Measurements from ENCODE around the gene LHX3.

DNA sequence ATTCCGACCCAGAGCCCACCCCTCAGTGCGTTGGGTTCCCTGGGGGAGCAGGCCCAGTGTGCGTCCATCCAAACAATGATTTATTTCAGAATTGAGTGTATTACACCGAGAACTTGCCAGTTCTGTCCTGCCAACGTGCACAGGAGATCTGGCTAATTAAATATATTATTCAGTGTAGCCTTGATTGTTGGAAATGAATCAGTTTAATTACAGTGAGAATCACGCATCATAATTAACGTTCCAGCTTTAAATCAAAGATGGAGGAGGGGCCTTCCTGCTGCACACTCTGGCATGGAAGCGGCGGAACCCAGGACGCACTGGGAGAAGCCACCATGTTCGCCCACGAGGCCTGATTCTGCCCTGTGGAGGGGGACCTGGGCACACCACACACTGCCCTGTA lies 55.6 kb downstream of the LHX3 start:
- TF ChIP-seq POLR2A (IDR thresholded peaks at IDR 0.05): no peak
- TF ChIP-seq, protein P1, sequence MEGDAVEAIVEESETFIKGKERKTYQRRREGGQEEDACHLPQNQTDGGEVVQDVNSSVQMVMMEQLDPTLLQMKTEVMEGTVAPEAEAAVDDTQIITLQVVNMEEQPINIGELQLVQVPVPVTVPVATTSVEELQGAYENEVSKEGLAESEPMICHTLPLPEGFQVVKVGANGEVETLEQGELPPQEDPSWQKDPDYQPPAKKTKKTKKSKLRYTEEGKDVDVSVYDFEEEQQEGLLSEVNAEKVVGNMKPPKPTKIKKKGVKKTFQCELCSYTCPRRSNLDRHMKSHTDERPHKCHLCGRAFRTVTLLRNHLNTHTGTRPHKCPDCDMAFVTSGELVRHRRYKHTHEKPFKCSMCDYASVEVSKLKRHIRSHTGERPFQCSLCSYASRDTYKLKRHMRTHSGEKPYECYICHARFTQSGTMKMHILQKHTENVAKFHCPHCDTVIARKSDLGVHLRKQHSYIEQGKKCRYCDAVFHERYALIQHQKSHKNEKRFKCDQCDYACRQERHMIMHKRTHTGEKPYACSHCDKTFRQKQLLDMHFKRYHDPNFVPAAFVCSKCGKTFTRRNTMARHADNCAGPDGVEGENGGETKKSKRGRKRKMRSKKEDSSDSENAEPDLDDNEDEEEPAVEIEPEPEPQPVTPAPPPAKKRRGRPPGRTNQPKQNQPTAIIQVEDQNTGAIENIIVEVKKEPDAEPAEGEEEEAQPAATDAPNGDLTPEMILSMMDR (IDR thresholded peaks at IDR 0.05): no peak

Measured in prostate gland (tissue), 2 donors.